Fibroblast of skin of right quadriceps (primary cell): ENCODE data around the gene ZNF408.

Source experiments
- DNase-seq: peaks from one replicate; pipeline ENCODE4 v3.0.0-alpha.2; 2013

Gene ZNF408

DNA sequence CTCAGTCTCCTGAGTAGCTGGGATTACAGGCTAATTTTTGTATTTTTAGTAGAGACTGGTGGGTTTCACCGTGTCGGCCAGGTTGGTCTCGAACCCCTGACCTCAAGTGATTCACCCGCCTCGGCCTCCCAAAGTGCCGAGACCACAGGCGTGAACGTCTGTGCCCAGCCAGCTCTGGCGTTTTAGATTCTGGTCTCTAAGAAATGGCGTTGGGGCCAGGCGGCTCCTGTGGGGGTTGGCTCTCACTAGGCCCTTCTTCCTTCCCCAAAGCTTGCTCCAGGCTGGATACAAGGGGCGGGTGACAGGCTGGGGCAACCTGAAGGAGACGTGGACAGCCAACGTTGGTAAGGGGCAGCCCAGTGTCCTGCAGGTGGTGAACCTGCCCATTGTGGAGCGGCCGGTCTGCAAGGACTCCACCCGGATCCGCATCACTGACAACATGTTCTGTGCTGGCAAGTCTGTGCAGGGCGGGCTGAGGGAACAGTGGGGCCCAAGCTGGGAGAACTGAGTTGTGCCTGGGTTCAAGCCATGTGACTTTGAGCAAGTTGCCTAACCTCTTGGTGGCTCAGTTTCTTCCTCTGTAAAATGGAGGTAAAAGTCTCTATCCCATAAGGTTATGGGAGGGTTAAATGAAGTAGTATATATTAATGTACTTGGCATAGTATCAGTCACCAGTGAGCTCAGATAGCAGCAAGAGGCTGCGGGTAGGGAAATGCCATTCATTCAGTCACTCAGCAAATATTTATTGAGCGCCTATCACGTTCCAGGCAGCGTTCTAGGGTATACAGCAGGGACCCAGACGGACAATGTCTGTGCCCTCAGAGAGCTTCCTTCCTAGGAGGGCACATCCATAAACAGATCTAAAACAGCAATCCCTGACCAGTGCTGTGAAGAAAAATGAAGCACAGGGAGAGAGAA lies 28.5 kb downstream of the ZNF408 start:
- DNase-seq, result no peak

DNA sequence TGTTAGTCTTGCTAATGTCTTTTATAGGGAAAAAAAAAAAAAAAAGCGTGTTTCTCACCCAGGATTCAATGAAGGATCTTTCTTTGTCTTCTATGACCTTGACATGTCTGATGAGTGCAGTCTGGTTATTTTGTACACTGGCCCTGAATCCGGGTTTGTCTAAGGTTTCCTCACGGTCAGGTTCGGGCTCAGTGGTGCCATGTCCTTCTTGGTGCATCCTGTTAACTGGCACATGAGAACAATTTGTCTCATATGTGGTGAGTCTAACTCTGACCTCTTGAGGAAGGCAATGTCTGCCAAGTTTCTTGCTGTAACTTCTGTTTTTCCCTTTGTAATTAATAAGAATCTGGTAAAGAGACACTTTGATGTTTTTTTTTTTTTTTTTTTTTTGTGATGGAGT lies 30.7 kb downstream of the ZNF408 start:
- no peak for DNase-seq

DNA sequence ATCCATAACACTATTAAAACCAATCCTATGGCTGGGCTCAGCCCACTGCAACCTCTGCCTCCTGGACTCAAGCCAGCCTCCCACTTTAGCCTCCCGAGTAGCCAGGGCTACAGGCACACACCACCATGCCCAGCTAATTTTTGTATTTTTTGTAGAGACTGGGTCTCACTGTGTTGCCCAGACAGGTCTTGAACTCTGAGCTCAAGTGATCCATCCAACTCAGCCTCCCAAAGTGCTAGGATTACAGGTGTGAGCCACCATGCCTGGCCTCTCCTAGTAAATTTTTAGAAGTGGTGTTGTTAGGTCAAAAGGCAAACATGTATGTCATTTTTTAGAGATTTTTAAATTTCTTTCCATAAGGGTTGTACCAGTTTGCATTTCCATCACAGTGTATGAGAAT lies 32.4 kb downstream of the ZNF408 start:
- no peak for DNase-seq

DNA sequence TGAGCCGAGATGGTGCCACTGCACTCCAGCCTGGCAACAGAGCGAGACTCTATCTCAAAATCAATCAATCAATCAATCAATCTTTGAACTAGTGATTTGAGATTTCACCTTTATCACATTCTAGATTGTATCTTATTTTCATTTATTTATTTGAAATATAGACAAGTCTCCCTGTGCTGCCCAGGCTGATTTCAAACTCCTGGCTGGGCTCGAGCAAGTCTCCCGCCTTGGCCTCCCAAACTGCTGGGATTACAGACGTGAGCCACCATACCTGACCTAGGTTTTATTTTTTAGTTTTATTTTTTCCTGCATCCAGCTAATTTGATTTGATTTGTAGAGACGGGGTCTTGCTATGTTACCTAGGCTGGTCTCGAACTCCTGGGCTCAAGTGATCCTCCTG lies 35.3 kb downstream of the ZNF408 start:
- DNase-seq, result no peak

DNA sequence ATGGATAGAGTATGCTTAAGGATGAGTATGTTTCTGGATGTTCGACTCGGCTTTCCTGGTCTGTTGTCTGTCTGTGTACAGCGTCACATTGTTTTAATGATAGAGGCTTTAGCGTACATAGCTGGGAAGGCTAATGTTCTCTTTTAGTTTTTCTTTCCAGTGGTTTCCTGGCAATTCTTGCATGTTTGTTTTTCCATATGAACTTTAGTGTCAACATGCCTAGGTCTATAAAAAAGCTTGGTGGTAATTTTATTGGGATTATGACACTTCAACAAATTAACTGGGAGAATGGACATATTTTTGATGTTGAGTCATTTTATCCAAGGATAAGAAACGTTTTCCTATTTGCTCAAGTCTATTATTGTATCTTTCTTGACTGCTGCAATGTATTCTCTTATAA lies 35.8 kb downstream of the ZNF408 start:
- DNase-seq, result peak; percentile 56

DNA sequence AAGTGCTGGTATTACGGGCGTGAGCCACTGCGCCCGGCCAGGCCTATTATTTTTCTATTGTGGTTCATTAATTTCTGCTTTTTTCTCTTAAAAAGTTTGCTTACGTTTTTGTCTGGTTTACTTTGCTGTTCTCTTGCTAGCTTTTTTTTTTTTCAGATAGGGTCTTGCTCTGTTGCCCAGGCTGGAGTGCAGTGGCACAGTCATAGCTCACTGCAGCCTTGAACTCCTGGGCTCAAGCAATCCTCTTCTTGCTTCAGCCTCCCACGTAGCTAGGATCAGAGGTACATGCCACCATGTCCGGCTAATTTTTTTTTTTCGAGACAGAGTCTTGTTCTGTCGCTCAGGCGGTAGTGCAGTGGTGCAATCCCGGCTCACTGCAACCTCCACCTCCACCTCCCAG lies 36.9 kb downstream of the ZNF408 start:
- DNase-seq, result no peak

DNA sequence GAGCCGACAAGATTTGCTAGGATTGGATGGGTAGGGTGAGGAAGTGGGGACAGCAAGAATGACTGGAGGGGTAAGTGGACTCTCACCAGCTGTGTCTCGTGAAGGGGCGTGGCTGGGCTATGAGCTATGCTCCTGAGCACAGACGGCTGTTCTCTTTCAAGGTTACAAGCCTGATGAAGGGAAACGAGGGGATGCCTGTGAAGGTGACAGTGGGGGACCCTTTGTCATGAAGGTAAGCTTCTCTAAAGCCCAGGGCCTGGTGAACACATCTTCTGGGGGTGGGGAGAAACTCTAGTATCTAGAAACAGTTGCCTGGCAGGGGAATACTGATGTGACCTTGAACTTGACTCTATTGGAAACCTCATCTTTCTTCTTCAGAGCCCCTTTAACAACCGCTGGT lies 38.1 kb downstream of the ZNF408 start:
- no peak for DNase-seq

DNA sequence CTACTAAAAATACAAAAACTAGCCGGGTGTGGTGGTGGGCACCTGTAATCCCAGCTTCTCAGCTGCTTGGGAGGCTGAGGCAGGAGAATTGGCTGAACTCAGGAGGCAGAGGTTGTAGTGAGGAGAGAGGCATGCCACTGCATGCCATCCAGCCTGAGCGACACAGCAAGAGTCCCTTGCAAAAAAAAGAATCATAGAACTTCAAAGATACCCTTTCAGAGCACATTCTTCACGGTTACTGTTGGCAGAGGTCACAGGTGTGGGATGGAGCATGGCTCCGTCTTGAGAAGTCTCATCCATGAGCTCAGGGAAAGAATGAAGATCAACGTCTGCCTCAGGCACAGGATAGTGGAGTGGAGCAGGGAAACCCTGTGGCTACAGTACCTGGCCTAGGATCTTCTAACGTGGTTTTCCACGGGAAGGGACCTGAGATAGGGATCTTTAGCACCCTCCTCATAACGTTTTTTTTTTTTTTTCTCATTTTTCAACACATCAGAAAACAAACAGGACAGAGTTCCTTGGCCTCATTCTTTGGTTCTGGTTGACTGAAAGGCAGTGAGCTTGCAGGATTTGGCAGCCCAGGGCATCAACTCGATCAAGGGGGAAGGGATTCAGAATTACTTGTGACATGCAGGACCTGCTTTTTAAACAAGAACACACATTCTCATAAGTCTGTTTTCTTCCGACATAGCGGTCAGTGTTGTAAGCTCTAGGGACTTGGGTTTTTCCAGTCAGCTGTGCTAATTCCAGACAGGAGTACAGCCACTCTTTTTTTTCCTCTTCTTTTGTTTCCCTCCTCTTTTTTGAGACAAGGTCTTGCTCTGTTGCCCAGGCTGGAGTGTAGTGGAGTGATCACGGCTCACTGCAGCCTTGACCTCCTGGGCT lies 41.0 kb downstream of the ZNF408 start:
- DNase-seq, result no peak

DNA sequence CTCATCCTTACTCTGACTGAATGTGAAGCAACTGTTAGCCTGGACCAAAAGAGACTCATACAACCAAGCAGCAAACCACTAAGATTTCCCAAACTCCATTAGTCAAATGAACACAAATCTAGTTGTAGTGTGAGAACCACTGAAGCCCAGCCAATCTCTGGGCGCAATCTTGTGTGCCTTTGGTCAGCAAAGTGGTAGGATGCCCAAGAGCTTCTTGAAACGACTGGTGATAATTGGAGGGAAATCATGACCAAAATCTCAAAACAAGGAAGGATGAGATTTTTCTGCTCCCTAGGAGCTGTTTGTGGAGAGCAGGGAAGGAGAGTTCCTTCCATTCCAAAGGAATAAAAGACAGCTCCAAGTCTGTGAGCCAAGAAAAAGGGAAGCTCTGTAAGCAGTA lies 42.2 kb downstream of the ZNF408 start:
- no peak for DNase-seq

DNA sequence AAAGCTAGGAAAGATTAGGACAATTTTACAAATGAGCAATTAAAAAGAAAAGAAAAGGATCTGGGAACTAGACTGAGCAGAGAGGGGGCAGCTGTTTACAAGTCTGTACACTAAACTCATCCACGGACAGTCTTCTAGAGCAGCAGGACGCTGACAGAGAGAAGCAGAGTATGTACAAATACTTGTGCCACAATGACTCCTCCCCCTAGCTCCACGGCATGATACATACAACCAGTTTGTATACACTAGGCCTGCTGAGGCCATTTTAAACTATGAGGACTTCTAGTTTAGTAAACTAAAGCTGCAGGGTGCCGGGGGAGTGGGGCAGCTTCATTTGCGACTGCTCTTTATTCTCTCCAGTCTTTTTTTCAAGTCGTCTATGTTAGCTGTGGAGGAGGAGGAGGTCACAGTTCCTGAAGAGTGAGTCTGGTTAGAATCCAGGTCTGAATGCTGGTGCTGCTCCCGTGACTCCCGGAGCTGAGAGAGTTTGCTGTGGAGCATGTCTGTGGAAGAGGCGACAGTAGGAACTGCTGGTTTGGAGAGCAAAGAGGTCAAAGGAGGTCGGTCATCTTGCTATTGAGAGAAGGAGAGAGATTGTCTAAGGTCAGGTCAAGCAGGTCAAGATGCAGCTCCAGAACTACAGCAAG lies 43.0 kb downstream of the ZNF408 start:
- DNase-seq, result no peak

DNA sequence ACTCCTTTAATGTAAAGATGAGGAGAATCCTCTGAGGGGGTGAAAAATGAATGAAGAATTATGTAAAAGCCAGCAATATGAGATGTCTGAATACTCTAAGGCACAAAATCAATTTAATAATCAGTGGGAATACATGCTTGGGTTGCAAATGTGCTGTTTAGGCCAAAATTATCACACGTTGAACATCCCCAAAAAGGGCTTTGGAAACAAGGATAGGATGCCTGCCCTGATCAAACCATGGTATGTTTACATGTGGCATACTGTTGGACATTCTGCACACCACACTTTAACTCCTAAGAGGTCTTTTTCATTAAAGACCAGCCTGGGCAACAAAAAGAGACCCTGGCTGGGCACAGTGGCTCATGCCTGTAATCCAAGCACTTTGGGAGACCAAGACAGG lies 44.5 kb downstream of the ZNF408 start:
- DNase-seq, result no peak

DNA sequence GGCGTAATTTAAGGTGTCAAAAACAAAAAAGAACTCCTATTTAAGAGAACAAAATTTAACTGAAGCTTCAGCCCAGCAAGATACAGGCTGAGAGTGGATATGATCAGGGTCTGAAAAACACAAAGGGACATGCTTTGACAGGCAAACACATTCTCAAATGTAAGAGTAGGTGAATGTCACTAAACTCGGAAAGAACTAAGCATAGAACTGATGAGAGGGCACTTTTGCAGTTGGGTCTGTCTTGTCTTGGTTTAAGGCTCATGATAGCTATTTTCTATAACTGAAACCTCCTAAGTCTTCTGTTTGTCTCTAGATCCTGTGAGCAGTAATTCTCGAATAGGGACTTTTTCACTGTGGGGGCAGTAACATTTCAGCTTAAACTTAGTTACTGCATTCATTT lies 45.2 kb downstream of the ZNF408 start:
- no peak for DNase-seq

DNA sequence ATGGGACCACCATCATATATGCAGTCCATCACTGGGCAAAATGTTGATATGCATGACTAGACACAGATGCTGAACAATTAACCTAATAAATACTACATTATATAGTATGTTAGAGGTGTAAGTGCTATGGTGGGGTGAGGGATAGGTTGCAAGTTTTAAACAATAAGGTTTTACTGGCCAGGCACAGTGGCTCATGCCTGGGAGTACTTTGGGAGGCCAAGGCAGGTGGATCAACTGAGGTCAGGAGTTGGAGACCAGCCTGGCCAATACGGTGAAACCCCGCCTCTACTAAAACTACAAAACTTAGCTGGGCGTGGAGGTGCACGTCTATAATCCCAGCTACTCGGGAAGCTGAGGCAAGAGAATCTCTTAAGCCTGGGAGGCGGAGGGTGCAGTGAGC lies 46.3 kb downstream of the ZNF408 start:
- no peak for DNase-seq
